Mesothelial cell of epicardium (in vitro differentiated cells): ENCODE measurements around the gene WDR49. TPM values are rescaled to one million over a fixed set of nuclear protein-coding genes. Genes with fewer than 3 reads are reported as not detected.
"Not testable (repeated sequence)": the region's sequence is repeated elsewhere in the genome, so short reads cannot be mapped to it uniquely, and the experiment has no call there.

Experiments used
- DNase-seq, 2 experiments: peaks; one replicate each; pipeline ENCODE4 v3.0.0; 2021; ENCODE audit warnings: low spot score in 2 of 2; ENCODE audit not compliant: unreplicated experiment in 2 of 2
- H3K27ac Mint-ChIP-seq: 2 replicates; pipeline ENCODE4 v1.8.0; 2021; ENCODE audit warnings: mixed read lengths
- H3K27me3 Mint-ChIP-seq: 2 replicates; pipeline ENCODE4 v1.8.0; 2021; ENCODE audit warnings: low read depth, mixed read lengths
- H3K36me3 Mint-ChIP-seq: 2 replicates; pipeline ENCODE4 v1.8.0; 2021; ENCODE audit warnings: mixed read lengths
- H3K4me1 Mint-ChIP-seq: 2 replicates; pipeline ENCODE4 v1.8.0; 2021; ENCODE audit warnings: mixed read lengths
- H3K4me3 Mint-ChIP-seq: 2 replicates; pipeline ENCODE4 v1.8.0; 2021; ENCODE audit warnings: mild to moderate bottlenecking, moderate library complexity, mixed read lengths
- H3K9me3 Mint-ChIP-seq: 2 replicates; pipeline ENCODE4 v1.8.0; 2021; ENCODE audit warnings: mixed read lengths
- total RNA-seq: library from RNA; stranded (reverse); gene quantifications from 3 replicates; pipeline ENCODE4 v1.2.1, GENCODE V29; 2021
- TF ChIP-seq, protein P1 (sequence below): fragments of 200-600 bp; sonication (generic); IDR thresholded peaks from one replicate; pipeline ENCODE4 v1.5.0; 2021; ENCODE audit warnings: antibody characterized with exemption; ENCODE audit not compliant: unreplicated experiment

Gene WDR49
- total RNA-seq, 1 donor from 2014 or later = 0.40 TPM

DNA sequence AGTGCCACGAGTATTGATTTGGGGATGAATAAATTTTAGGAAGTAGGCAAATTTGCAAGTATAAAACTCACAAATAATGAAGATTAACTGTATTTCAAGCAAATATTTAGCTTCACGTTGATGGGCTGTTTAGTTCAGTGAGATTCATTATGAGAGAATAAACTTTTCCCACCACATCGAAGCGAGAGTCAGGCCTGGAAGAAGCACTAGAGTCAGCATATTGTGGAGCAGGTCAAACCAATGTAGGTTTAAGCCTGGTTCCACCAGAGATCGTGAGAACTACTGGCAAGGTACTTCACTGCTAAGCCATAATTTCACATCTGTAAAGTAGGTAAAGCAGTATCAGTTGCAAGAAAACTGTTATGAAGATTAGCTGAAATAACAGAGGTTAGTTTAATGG, 22.3 kb downstream of the WDR49 start:
- no peaks in the 10 kb centered on the region for H3K27me3 Mint-ChIP-seq
- H3K27ac Mint-ChIP-seq = no peak overlapping the region
- no peak overlapping the region for H3K4me3 Mint-ChIP-seq
- no peak for DNase-seq
- no peaks in the 10 kb centered on the region for H3K9me3 Mint-ChIP-seq
- TF ChIP-seq, protein P1, sequence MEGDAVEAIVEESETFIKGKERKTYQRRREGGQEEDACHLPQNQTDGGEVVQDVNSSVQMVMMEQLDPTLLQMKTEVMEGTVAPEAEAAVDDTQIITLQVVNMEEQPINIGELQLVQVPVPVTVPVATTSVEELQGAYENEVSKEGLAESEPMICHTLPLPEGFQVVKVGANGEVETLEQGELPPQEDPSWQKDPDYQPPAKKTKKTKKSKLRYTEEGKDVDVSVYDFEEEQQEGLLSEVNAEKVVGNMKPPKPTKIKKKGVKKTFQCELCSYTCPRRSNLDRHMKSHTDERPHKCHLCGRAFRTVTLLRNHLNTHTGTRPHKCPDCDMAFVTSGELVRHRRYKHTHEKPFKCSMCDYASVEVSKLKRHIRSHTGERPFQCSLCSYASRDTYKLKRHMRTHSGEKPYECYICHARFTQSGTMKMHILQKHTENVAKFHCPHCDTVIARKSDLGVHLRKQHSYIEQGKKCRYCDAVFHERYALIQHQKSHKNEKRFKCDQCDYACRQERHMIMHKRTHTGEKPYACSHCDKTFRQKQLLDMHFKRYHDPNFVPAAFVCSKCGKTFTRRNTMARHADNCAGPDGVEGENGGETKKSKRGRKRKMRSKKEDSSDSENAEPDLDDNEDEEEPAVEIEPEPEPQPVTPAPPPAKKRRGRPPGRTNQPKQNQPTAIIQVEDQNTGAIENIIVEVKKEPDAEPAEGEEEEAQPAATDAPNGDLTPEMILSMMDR = no peak
- H3K36me3 Mint-ChIP-seq = no peaks in the 10 kb centered on the region
- no peaks in the 10 kb centered on the region for H3K4me1 Mint-ChIP-seq

DNA sequence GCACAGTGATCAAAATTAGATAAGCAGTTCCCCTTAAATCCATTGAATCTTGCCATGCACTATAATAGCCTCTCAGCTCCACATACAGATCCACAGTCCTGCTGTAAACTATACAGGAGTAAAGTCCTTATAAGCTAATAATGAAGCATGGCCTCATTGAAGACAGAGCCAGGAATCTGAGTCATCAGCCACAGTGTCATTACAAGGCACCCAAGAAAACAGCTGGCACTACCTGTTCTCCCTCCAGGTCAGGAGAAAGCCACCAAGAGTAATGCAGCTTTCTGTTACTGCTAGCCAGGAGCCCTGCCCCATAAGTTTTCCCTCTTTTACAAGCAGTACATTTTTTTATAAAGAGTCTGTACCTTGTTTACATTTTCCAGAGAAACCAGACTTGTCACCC, 27.3 kb downstream of the WDR49 start:
- Mint-ChIP-seq H3K27ac (no peak overlapping the region), H3K4me1 (no peaks in the 10 kb centered on the region), H3K9me3 (no peaks in the 10 kb centered on the region), H3K4me3 (no peak overlapping the region), H3K27me3 (peaks cover 2% of the 10 kb centered on the region), H3K36me3 (no peaks in the 10 kb centered on the region)
- TF ChIP-seq, protein P1 = no peak
- DNase-seq = no peak

DNA sequence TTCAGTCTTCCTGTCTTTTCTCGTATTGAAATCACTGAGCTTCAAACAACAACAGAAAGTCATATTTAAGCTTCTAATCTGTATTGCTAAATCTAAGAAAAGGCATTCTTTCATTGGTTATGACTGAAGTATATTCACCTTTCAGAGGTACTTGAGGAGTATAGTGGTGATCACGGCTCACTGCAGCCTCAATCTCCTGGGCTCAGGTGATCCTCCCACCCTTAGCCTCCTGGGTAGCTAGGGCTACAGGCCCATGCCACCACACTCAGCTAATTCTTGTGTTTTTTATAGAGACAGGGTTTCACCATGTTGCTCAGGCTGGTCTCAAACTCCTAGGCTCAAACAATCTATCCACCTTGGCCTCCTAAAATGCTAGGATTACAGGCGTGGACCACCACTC, 38.7 kb downstream of the WDR49 start:
- no peak for DNase-seq
- Mint-ChIP-seq H3K27me3 (no peaks in the 10 kb centered on the region), H3K4me3 (no peak overlapping the region), H3K9me3 (no peaks in the 10 kb centered on the region), H3K27ac (no peak overlapping the region), H3K36me3 (no peaks in the 10 kb centered on the region), H3K4me1 (no peaks in the 10 kb centered on the region)
- TF ChIP-seq, protein P1 = no peak

DNA sequence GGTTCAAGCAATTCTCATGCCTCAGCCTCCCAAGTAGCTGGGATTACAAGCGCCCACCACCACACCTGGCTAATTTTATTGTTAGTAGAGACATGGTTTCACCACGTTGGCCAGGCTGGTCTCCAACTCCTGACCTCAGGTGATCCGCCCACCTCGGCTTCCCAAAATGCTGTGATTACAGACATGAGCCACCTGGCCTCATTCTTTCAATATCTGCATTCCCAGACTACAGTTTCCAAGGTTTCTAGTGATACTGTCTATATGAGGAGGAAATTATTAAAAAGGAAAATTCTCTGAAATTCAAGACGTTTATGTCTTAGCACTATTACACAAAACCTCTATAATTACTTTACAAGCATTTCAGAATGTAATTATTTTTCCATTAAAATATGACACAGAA, 39.5 kb downstream of the WDR49 start:
- not testable (repeated sequence) for H3K27me3 Mint-ChIP-seq, DNase-seq, H3K36me3 Mint-ChIP-seq, H3K4me1 Mint-ChIP-seq, H3K9me3 Mint-ChIP-seq, H3K27ac Mint-ChIP-seq, H3K4me3 Mint-ChIP-seq

DNA sequence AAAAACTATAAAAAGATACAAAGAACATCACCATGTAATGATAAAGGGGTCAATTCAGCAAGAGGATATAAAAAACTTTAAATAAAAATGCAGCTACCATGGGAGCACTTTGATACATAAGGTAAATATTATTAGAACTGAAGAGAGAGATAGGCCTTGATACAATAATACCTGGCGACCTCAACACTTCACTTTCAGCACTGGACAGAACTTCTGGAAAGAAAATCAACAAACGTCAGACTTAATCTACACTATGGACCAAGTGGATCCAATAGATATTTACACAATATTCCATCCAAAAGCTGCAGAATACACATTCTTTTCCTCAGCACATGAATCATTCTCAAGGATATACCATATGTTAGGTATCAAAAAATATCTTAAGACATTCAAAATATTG, 42.0 kb downstream of the WDR49 start:
- H3K9me3 Mint-ChIP-seq = no peaks in the 10 kb centered on the region
- H3K36me3 Mint-ChIP-seq = no peaks in the 10 kb centered on the region
- H3K4me3 Mint-ChIP-seq = no peak overlapping the region
- DNase-seq = no peak
- TF ChIP-seq, protein P1 = no peak
- no peaks in the 10 kb centered on the region for H3K27me3 Mint-ChIP-seq
- H3K27ac Mint-ChIP-seq = no peak overlapping the region
- H3K4me1 Mint-ChIP-seq = peaks cover 4% of the 10 kb centered on the region

DNA sequence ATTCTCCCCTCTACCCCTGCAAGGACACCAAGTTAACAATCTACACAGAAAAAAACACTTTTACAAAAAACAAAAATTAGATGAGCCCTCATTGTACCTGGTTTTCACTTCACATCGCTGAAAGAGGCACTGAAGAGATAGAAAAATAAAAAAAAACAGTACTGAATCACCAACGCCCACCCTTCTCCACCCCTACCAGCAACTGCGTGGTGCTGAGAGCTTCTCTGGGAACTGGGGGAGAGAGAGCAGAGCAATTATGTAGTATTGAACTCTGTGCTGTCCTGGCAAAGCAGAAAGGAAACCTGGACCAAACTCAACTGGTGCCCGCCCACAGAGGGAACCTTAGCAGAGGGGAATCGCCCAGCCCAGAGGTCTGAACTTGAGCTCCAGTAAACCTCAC, 44.6 kb downstream of the WDR49 start:
- Mint-ChIP-seq H3K4me1 (peaks cover 4% of the 10 kb centered on the region), H3K27me3 (no peaks in the 10 kb centered on the region), H3K4me3 (no peak overlapping the region), H3K9me3 (no peaks in the 10 kb centered on the region), H3K27ac (no peak overlapping the region), H3K36me3 (no peaks in the 10 kb centered on the region)
- no peak for DNase-seq
- TF ChIP-seq, protein P1 = no peak
